ENCODE data around the gene NFS1.
"Not testable (repeated sequence)": the region's sequence is repeated elsewhere in the genome, so short reads cannot be mapped to it uniquely, and the experiment has no call there.

NFS1 gene

DNA sequence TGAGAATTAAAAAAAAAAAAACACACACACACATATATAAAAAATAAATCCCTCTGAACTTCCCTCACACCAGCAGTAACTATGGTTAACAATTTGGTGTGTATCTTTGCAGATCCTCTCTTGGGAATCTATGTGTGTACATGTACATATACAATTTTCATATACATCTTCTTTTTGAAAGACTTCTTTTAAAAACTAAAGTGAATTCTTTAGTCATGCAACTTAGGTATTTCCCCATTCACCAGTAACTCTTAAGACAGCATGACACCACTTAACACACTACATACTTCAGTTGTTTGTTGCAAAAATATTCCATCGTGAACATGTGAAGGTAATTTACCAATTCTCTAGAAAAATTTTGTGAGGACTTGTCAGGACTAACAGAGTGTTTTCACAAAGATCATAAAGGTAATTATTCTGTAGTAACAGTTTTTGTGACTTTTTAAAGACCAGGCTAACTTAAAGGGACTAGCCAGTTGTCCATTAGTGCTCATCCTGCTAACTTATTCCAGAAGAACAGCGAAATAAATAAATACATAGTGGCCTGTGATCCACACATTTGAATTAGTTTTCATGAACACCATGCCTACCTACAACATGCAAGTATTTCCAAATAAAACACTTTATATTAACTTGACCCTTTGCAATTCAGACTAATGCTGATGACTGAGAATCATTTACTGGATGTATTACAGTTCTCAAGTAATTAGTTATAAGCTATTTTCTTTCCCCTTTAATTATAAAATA, 30.9 kb upstream of the NFS1 start:
- DNase-seq (ENCODE audit: extremely low read depth, insufficient read length) = no peak
- H3K27me3 ChIP-seq (replicated peaks; ENCODE audit: control insufficient read depth, insufficient read depth, low read length) = no peaks in the 10 kb centered on the region
- no peak for TF ChIP-seq CTCF (IDR thresholded peaks at IDR 0.05; ENCODE audit: insufficient read depth, low read length, poor library complexity, severe bottlenecking)
- no peak overlapping the region for H3K4me3 ChIP-seq (replicated peaks; ENCODE audit: low read depth, low read length)
- H3K36me3 ChIP-seq (ENCODE audit: control insufficient read depth, insufficient read depth, low read length) = peaks cover 32% of the 10 kb centered on the region

DNA sequence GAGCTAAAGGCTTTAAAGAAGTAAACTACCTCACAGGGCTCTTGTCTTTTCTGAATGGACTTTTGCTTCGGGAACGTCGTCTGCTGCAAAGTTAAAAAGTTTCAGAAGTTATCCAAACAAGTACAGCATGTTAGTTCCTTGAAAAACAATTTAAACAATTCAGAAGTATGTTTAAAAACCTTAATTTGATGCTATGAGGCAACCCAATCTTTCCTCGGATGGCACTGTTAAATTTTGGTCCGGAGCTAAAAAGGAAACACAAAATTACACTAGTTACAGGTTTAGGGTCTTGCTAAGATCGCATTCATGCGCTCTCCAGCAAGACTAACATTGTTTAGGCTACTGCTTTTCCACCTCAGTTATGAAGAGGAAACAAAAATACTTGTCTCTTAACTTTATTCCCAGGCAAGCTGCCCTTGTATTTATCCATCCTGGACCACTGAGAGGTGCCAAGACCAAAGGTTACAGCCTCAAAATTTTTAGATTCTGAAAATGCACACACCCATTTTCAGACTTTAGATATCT, 30.2 kb upstream of the NFS1 start:
- no peak for DNase-seq (ENCODE audit: extremely low read depth, insufficient read length)
- no peak for TF ChIP-seq CTCF (IDR thresholded peaks at IDR 0.05; ENCODE audit: insufficient read depth, low read length, poor library complexity, severe bottlenecking)
- H3K4me3 ChIP-seq (replicated peaks; ENCODE audit: low read depth, low read length) = no peak overlapping the region
- no peaks in the 10 kb centered on the region for H3K27me3 ChIP-seq (replicated peaks; ENCODE audit: control insufficient read depth, insufficient read depth, low read length)
- H3K36me3 ChIP-seq (ENCODE audit: control insufficient read depth, insufficient read depth, low read length) = peaks cover 33% of the 10 kb centered on the region

DNA sequence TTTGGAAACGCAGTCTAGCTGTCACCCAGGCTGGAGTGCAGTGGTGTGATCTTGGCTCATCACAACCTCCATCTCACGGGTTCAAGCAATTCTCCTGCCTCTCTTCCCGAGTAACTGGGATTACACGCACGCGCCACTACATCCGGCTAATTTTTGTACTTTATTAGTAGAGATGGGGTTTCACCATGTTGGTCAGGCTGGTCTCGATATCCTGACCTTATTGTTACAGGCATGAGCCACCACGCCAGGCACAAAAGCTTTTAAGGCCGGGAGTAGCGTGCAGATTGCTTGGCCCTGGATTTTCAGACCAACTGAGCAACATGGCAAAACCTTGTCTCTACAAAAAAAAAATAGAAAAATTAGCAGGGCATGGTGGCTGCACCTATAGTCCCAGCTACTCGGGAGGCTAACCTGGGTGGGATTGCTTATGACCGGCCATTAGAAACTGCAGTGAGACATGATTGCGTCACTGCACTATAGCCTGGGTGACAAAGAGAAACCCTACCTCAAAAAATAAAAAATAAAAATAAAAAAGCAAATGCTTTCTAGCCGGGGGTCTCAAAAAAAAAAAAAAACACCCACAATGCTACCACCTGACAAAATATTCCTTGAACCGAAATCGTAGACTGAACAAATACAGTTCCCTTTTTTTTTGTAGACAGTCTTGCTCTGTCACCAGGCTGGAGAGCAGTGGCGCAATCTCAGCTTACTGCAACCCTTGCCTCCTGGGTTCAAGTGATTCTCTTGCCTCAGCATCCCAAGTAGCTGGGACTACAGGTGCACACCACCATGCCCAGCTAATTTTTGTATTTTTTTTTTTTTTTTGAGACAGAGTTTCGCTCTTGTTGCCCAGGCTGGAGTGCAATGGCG, 27.9 kb upstream of the NFS1 start:
- Histone ChIP-seq H3K4me3 (replicated peaks; ENCODE audit: low read depth, low read length) (no peak overlapping the region), H3K36me3 (ENCODE audit: control insufficient read depth, insufficient read depth, low read length) (peaks cover 40% of the 10 kb centered on the region), H3K27me3 (replicated peaks; ENCODE audit: control insufficient read depth, insufficient read depth, low read length) (no peaks in the 10 kb centered on the region)
- no peak for DNase-seq (ENCODE audit: extremely low read depth, insufficient read length)
- TF ChIP-seq CTCF (IDR thresholded peaks at IDR 0.05; ENCODE audit: insufficient read depth, low read length, poor library complexity, severe bottlenecking) = no peak

DNA sequence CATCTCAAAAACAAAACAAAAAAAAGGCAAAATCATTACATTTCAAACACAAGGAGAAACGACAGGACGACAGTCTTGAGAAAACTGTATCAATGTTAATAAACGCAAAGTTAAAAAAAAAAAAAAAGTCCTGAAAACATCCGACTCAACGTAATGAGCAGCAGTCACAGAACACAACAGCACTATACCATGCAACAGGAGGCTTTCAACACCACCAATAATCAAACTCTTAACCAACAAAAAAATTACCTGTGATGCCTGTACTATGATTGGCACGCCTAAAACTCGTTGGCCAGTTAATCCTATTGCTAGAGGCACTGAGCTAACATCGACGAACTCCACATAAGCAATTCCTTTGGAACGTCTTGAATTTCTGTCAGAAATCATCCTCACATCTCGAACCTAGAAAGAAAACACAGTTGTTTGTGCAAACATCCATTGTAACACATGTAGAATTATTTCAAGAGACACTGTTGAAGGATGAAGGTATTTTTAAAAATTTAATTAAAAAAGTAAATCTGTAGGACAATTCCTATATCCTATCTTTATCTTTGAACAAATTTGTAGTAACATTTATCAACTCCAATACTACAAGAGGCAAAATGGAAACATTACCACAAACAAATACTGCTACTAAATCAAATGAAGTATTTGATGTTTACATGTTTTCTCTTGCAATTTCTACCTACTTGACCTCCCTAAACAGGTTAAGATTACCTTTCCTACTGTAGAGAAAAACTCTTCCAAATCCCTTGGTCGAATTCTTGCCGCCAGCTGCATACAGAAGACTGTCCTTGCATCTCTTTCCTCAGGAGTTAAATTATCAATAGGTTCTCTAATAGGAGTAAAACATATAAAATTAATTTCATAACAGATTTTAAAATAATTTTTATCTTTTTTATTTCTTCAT, 25.4 kb upstream of the NFS1 start:
- TF ChIP-seq CTCF (IDR thresholded peaks at IDR 0.05; ENCODE audit: insufficient read depth, low read length, poor library complexity, severe bottlenecking) = no peak
- no peak for DNase-seq (ENCODE audit: extremely low read depth, insufficient read length)
- Histone ChIP-seq H3K36me3 (ENCODE audit: control insufficient read depth, insufficient read depth, low read length) (peaks cover 51% of the 10 kb centered on the region), H3K27me3 (replicated peaks; ENCODE audit: control insufficient read depth, insufficient read depth, low read length) (no peaks in the 10 kb centered on the region), H3K4me3 (replicated peaks; ENCODE audit: low read depth, low read length) (no peak overlapping the region)

DNA sequence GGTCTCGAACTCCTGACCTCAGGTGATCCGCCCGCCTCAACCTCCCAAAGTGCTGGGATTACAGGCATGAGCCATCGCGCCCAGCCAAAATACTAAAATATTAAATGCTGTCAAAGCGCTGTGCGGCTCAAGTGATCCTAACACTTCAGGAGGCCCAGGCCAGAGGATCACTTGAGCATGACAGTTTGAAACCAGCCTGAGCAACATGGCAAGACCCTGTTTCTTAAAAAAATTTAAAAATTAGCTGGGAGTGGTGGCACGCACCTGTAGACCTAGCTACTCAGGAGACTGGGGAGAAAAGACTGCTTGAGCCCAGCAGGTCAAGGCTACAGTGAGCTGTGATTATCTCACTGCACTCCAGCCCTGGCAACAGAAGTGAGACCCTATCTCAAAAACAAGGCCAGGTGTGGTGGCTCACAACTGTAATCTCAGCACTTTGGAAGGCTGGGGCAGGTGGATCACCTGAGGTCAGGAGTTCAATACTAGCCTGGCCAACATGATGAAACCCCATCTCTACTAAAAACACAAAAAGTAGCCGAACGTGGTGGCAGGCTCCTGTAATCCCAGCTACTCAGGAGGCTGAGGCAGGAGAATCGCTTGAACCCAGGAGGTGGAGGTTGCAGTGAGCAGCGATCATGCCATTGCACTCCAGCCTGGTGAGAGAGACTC, 24.6 kb upstream of the NFS1 start:
- not testable (repeated sequence) for H3K27me3 ChIP-seq (replicated peaks; ENCODE audit: control insufficient read depth, insufficient read depth, low read length); H3K4me3 ChIP-seq (replicated peaks; ENCODE audit: low read depth, low read length); DNase-seq (ENCODE audit: extremely low read depth, insufficient read length)
- peaks cover 49% of the 10 kb centered on the region for H3K36me3 ChIP-seq (ENCODE audit: control insufficient read depth, insufficient read depth, low read length)

DNA sequence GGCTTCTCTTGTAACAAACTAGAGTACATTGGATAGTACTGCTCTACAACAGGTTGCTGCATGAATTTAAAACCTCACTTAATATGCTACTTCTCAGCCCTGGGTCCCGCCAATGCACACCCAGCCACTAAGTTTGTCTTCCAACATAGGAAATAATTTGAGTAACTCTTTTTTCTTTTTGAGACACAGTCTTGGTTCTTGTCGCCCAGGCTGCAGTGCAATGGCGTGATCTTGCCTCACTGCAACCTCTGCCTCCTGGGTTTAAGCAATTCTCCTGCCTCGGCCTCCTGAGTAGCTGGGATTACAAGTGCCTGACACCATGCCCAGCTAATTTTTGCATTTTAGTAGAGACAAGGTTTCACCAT, 24.1 kb upstream of the NFS1 start:
- H3K36me3 ChIP-seq (ENCODE audit: control insufficient read depth, insufficient read depth, low read length) = peaks cover 47% of the 10 kb centered on the region
- H3K27me3 ChIP-seq (replicated peaks; ENCODE audit: control insufficient read depth, insufficient read depth, low read length); DNase-seq (ENCODE audit: extremely low read depth, insufficient read length); H3K4me3 ChIP-seq (replicated peaks; ENCODE audit: low read depth, low read length): not testable (repeated sequence)
